ENCODE data around the gene NIPBL.

DNA sequence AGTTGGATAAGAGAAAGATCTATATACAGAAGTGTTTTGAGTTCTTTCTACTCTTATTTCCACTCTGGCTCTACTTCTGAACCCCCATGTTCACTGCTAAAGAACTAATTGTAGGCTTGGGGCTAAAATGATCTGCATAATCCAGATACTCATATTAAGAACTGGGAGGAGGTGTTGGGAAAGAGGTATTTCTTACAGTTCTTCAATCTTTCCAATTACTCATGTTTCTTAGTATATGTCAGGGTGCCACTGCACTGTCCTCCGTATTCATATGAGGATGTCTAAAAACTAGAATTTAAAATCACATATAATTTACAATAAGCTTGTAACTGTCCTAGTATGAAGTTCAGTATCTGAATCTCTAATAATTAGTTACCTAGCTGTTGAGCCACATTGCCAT, 12.7 kb downstream of the NIPBL start:
- TF ChIP-seq, protein P1, sequence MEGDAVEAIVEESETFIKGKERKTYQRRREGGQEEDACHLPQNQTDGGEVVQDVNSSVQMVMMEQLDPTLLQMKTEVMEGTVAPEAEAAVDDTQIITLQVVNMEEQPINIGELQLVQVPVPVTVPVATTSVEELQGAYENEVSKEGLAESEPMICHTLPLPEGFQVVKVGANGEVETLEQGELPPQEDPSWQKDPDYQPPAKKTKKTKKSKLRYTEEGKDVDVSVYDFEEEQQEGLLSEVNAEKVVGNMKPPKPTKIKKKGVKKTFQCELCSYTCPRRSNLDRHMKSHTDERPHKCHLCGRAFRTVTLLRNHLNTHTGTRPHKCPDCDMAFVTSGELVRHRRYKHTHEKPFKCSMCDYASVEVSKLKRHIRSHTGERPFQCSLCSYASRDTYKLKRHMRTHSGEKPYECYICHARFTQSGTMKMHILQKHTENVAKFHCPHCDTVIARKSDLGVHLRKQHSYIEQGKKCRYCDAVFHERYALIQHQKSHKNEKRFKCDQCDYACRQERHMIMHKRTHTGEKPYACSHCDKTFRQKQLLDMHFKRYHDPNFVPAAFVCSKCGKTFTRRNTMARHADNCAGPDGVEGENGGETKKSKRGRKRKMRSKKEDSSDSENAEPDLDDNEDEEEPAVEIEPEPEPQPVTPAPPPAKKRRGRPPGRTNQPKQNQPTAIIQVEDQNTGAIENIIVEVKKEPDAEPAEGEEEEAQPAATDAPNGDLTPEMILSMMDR (IDR thresholded peaks at IDR 0.05): no peak
- TF ChIP-seq POLR2A (IDR thresholded peaks at IDR 0.05): no peak

Measured in breast epithelium (tissue), 3 donors.